Body of pancreas (tissue), 4 donors: ENCODE results near the gene TMEM141.

ENCODE experiments used
- POLR2A ChIP-seq, 3 donors: fragments of 450-650 bp; IDR thresholded peaks; one replicate each; pipeline ENCODE4 v1.6.1; 2016; ENCODE audit warnings: antibody characterized with exemption in 3 of 3, mild to moderate bottlenecking in 2 of 3
- TF ChIP-seq, protein P1 (sequence below), 7 experiments: fragments of 450-650 bp in 4 of 7; fragments of 200-600 bp in 3 of 7; sonication (generic) in 3 of 7; IDR thresholded peaks; one replicate each; pipeline ENCODE4 v1.5.1; 2016 to 2019; ENCODE audit warnings: antibody characterized with exemption in 7 of 7

DNA sequence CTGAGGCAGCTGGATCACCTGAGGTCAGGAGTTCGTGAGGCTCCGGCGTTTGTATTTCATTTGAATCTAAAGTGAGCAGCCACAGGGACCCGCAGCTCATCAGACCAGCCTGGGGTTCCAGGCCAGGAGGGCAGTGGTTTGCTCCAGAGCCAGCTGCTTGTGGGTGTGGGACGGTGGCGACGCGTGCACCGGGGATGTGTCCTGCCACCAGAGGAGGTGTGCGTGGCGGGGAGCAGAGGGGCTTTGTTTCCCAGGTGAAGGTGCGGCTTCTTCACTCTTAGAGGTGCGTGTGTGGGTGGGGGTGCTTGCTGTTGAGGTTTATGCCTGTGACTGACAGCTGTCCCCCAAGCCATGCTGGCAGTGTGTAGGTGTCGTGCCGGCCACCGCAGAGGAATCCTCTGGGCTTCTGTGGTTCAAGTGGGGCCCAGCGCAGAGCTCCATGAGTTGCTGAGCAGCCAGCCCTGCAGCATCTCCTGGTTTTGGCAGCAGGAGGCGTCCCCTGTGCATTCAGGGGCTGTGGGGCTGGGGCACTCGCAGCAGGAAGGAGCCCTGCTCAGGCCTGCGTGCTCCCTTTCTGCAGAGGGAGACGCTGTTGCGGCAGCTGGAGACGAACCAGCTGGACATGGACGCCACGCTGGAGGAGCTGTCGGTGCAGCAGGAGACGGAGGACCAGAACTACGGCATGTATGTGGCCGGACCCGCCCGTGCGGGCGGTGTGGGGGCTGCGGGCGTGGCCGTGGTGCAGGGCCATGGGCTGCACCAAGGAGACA is 44.2 kb downstream of the TMEM141 start:
- TF ChIP-seq POLR2A (IDR thresholded peaks at IDR 0.05), result no peak
- TF ChIP-seq, protein P1, sequence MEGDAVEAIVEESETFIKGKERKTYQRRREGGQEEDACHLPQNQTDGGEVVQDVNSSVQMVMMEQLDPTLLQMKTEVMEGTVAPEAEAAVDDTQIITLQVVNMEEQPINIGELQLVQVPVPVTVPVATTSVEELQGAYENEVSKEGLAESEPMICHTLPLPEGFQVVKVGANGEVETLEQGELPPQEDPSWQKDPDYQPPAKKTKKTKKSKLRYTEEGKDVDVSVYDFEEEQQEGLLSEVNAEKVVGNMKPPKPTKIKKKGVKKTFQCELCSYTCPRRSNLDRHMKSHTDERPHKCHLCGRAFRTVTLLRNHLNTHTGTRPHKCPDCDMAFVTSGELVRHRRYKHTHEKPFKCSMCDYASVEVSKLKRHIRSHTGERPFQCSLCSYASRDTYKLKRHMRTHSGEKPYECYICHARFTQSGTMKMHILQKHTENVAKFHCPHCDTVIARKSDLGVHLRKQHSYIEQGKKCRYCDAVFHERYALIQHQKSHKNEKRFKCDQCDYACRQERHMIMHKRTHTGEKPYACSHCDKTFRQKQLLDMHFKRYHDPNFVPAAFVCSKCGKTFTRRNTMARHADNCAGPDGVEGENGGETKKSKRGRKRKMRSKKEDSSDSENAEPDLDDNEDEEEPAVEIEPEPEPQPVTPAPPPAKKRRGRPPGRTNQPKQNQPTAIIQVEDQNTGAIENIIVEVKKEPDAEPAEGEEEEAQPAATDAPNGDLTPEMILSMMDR (IDR thresholded peaks at IDR 0.05), result no peak
